ENCODE results near the gene RETN. TPM values are rescaled to one million over a fixed set of nuclear protein-coding genes. Genes with fewer than 3 reads are reported as not detected.

The RETN gene
- total RNA-seq, 2 experiments from 2014 or later, result not detected

DNA sequence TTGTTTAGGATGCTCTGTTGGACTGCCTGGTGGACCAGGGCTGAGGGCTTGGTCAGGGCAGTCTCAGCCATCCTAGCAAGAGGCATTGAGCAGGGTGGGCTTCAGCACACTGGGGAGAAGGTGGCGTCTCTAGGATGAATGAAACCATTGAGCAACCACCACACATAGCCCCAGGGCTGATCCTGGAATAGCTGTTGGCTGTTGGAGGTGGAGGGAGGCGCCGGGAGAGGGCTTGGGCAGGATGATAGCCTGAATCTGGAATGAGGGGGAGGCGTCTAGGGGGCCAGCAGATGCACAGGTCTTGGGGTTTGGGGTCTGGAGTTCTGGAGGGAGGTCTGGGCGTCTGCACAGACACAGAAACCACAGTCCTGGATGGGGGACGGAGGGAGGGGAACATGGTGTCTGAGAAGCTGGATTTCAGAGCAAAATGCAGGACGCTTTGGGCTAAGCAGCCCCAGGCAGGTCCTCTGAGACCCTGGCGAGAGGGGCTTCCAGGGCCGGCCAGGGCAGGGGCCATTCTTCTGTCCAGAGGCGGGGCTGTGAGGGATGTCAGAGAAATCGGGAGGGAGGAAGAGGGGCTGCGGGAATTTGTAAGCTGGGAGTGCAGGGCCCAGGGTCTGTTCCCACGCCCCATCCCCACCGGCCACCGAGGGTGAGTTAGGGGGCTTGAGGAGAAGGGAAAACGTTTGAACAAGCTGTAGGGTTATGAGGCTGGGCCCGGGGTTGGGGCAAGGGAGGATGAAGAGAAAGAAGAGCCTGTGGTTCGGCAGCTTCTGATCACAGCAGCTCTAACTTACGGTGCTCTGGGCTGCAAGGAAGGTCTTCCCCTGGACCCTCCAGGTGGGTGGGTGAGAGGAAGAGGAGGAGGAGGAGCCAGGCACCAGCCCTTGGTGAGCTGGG lies 16.9 kb downstream of the RETN start:
- peak overlapping the region; percentile 21 for H3K27ac Mint-ChIP-seq
- no peak for DNase-seq
- H3K36me3 Mint-ChIP-seq (ENCODE audit: low read depth), result peaks cover 13% of the 10 kb centered on the region
- POLR2A ChIA-PET, result interaction anchor here (0.6 kb wide), 1 partner anchor 56 kb away, joined by 4 read pairs; no protein-coding TSS in a partner anchor
- H3K9me3 Mint-ChIP-seq, result no peaks in the 10 kb centered on the region
- H3K4me3 Mint-ChIP-seq, result no peak overlapping the region
- H3K4me1 Mint-ChIP-seq, result peaks cover 11% of the 10 kb centered on the region
- CTCF ChIA-PET, result interaction anchor here (0.7 to 1.0 kb wide), 2 partner anchors 16 to 905 kb away, joined by 3 read pairs; partner anchors contain the start of gene FCER2
- no peaks in the 10 kb centered on the region for H3K27me3 Mint-ChIP-seq

DNA sequence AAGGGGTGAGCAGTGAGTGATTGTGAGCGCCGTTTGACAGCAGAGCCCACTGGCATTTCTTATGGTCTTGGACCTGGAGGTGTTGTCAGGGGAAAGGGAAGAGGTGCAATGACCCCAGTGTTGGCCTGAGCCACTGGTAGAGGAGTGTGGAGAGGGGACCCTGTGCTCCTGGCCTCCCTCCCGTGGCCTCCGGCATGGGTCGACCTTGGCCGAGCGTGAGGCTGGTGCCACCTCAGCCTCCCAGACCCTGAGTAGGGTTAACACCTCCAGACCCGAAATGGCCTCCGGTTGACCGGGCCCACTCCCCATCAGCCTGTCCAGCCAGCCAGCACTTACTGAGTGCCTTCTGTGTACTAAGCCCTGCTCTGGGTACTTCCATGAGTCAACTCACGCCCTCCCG lies 18.3 kb downstream of the RETN start:
- Mint-ChIP-seq H3K4me1 (peaks cover 6% of the 10 kb centered on the region), H3K27me3 (no peaks in the 10 kb centered on the region), H3K36me3 (ENCODE audit: low read depth) (peaks cover 9% of the 10 kb centered on the region), H3K4me3 (no peak overlapping the region), H3K27ac (no peak overlapping the region), H3K9me3 (no peaks in the 10 kb centered on the region)
- POLR2A ChIA-PET, result no interaction called here
- CTCF ChIA-PET, result no interaction called here
- no peak for DNase-seq

DNA sequence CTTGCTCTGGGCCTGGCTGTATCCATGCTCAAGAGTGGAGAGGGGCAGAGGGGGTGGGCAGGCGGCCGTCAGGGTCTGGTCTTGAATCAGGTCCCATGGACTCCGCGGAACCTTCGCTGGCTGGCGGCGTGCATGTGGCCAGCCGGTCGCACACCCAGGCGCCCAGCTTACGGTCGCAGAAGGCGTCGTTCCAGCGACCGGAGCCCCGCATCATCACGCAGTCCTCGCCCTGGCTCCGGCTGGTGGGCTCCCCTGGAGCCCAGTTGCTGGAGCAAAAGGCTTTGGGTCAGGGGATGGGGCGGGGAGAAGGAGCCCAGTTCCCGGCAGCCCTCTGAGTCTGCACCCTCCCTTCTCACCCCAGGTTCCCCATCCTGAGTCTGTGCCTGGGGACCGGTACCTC lies 20.3 kb downstream of the RETN start:
- no peak for DNase-seq
- POLR2A ChIA-PET, result no interaction called here
- no peaks in the 10 kb centered on the region for H3K27me3 Mint-ChIP-seq
- CTCF ChIA-PET, result interaction anchor here (1.8 kb wide), 1 partner anchor 9 kb away, joined by 7 read pairs; the partner anchor contains the start of gene TRAPPC5
- H3K4me3 Mint-ChIP-seq, result no peak overlapping the region
- no peaks in the 10 kb centered on the region for H3K4me1 Mint-ChIP-seq
- H3K9me3 Mint-ChIP-seq, result no peaks in the 10 kb centered on the region
- no peak overlapping the region for H3K27ac Mint-ChIP-seq
- H3K36me3 Mint-ChIP-seq (ENCODE audit: low read depth), result no peaks in the 10 kb centered on the region

DNA sequence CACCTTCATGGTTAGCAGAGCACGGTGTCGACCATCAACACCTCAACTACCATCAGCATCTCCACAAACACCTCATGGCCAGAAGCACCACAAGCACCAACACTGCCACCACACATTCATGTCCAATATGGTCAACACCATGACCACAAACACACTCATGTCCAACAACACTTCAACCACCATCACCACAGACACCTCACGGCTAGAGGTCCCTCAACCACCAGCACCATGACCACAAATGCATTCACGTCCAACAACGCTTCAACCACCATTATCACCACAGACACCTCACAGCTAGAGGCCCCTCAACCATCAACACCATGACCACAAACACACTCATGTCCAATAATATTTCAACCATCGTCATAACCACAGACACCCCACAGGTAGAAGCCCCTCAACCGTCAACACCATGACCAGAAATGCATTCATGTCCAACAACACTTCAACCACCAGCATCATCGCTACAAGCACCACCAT lies 22.0 kb downstream of the RETN start:
- no peak overlapping the region for H3K27ac Mint-ChIP-seq
- H3K27me3 Mint-ChIP-seq, result no peaks in the 10 kb centered on the region
- no peaks in the 10 kb centered on the region for H3K4me1 Mint-ChIP-seq
- H3K4me3 Mint-ChIP-seq, result no peak overlapping the region
- ChIA-PET POLR2A (no interaction called here), CTCF (interaction anchor here (1.2 kb wide), 1 partner anchor 10 kb away, joined by 3 read pairs; the partner anchor contains the start of gene TRAPPC5)
- no peak for DNase-seq
- no peaks in the 10 kb centered on the region for H3K36me3 Mint-ChIP-seq (ENCODE audit: low read depth)
- no peaks in the 10 kb centered on the region for H3K9me3 Mint-ChIP-seq

DNA sequence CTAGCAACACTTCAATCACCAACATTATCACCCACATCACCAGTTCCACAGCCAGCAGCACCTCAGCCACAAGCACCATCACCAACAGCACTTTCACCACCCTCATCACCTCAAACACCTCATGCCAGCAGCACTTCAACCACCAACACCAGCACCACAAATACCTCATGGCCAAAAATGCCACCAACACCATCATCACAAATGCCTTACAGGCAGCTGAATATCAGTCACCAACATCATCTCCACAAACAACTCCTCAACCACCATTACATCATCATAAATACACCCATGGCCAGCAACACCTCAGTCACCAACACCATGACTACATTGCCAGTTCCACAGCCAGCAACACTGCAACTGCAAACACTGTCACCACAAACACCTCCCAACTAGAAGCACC lies 22.6 kb downstream of the RETN start:
- H3K27ac Mint-ChIP-seq, result no peak overlapping the region
- POLR2A ChIA-PET, result no interaction called here
- no peaks in the 10 kb centered on the region for H3K4me1 Mint-ChIP-seq
- DNase-seq, result no peak
- H3K9me3 Mint-ChIP-seq, result no peaks in the 10 kb centered on the region
- CTCF ChIA-PET, result no interaction called here
- H3K27me3 Mint-ChIP-seq, result peaks cover under 1% of the 10 kb centered on the region
- no peak overlapping the region for H3K4me3 Mint-ChIP-seq
- H3K36me3 Mint-ChIP-seq (ENCODE audit: low read depth), result no peaks in the 10 kb centered on the region

DNA sequence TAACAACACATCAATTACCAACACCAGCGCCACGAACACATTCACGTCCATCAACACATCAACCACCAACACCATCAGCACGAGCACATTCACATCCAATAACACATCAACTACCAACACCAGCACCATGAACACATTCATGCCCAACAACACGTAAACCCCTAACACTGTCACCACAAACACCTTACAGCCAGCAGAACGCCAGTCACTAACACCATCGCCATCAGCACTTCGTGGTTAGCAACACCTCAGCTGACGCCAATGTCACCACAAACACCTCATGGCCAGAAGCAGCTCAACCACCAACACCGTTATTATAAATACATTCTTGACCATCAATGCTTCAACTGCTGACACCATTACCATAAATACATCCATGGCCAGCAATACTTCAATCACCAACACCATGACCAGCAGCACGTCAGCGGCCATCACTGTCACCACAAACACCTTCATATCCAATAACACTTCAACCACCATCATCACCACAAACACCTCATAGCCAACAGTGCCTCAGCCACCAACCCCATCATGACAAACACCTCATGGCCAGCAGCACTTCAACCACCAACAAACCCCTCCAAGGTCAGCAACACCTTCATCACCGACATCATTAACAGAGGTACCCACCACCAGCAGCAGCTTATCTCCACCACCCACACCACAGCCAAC lies 23.7 kb downstream of the RETN start:
- DNase-seq, result no peak
- Mint-ChIP-seq H3K4me3 (no peak overlapping the region), H3K4me1 (no peaks in the 10 kb centered on the region), H3K9me3 (no peaks in the 10 kb centered on the region), H3K36me3 (ENCODE audit: low read depth) (no peaks in the 10 kb centered on the region), H3K27ac (no peak overlapping the region), H3K27me3 (peaks cover 3% of the 10 kb centered on the region)
- ChIA-PET CTCF (no interaction called here), POLR2A (no interaction called here)

DNA sequence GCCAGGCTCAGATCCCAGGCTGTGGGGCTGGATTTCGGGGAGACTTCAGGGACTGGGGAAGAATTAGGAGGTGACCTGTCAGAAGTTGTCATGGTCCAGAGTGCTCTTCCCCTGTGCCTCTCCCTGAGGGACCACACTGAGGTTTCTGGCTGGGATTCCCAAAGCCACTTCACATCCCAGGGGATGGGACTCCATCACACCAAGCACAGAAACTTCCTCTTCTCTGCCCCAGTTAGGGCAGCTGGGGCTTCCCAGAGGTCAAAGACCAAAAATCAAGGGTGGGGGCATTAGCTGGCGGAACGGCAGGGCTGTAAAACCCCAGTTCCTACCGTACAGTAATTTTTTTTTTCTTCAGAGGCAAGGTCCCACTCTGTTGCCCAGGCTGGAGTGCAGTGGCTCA lies 25.6 kb downstream of the RETN start:
- Mint-ChIP-seq H3K4me3 (no peak overlapping the region), H3K9me3 (no peaks in the 10 kb centered on the region), H3K36me3 (ENCODE audit: low read depth) (no peaks in the 10 kb centered on the region), H3K27ac (no peak overlapping the region), H3K4me1 (peaks cover 3% of the 10 kb centered on the region), H3K27me3 (peaks cover 8% of the 10 kb centered on the region)
- POLR2A ChIA-PET, result no interaction called here
- no peak for DNase-seq
- CTCF ChIA-PET, result interaction anchor here (1.2 kb wide), 1 partner anchor 14 kb away, joined by 3 read pairs; the partner anchor contains the start of gene TRAPPC5

DNA sequence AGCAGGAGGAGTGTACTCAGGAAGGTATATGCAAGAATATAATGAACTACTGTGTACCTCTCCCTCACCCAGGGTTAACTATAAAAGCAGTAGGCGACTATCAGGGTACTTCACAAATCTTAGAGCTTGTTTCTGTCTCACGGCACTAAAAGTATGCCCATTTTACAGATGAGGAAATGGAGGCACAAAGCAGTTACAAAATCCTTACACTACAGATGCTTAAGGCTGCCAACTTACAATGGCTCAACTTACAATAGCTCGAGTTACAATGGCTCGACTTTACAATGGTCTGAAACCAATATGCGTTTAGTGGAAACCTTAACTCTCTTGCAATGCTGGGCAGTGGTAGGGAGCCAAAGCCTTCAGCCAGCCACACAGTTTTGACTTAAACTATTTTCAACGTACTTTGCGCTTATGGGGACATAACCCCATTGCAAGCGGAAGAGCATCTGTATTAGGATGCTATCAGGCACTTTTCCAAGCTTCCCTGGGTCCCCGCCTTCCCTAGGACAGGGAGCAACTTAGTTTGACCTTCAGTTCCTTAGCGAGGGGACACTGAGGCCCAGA lies 29.0 kb downstream of the RETN start:
- DNase-seq, result no peak
- Mint-ChIP-seq H3K4me3 (no peak overlapping the region), H3K36me3 (ENCODE audit: low read depth) (no peaks in the 10 kb centered on the region), H3K9me3 (no peaks in the 10 kb centered on the region), H3K4me1 (peaks cover 3% of the 10 kb centered on the region), H3K27ac (no peak overlapping the region), H3K27me3 (peaks cover 8% of the 10 kb centered on the region)
- POLR2A ChIA-PET, result interaction anchor here (0.6 kb wide), 1 partner anchor 102 kb away, joined by 3 read pairs; no protein-coding TSS in a partner anchor
- CTCF ChIA-PET, result interaction anchor here (1.3 to 1.9 kb wide), 2 partner anchors 17 to 74 kb away, joined by 3 to 6 read pairs; partner anchors contain the start of gene TRAPPC5

DNA sequence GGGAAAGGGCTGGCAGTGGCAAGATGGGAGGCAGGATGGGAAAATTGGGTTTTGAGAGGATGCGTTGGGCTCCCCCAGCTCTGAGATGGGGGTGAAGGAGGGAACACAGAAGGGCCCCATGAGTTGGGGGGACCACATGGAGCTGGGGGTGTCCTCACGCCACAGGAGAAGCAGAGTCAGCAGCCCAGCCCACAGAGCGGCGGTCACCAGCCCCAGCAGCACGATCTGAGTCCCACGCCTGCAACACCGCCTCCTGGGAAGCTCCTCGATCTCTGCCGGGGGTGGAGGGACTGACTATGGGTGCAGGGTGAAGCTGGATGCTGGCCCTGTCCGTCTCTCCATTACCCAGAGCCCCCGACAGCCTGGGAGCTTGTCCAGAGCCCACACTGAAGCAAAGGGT lies 29.7 kb downstream of the RETN start:
- ChIA-PET POLR2A (no interaction called here), CTCF (interaction anchor here (0.6 to 1.9 kb wide), 4 partner anchors 18 to 154 kb away, joined by 3 to 6 read pairs (median 3); partner anchors contain the start of gene TRAPPC5)
- Mint-ChIP-seq H3K9me3 (no peaks in the 10 kb centered on the region), H3K4me1 (peaks cover 3% of the 10 kb centered on the region), H3K27ac (no peak overlapping the region), H3K4me3 (no peak overlapping the region), H3K27me3 (peaks cover 12% of the 10 kb centered on the region), H3K36me3 (ENCODE audit: low read depth) (no peaks in the 10 kb centered on the region)
- no peak for DNase-seq

DNA sequence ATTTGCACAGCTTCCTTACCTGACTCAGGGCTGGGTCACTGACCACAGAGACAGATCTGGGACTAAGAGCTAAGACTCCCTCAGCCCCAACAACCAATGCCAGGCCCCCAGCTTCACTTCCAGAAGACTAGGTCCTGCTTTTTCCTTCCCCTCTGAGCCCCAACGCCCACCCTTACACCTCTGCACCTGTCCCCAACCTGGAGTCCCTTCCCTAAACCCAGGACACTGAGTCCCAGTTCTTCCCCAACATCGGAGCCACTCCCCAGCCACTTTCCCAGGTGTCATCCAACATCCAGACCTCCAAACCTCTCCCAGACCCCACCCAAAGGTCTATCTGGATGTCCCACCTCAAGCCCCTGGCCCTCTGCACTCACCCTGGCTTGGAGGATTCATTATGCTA lies 30.2 kb downstream of the RETN start:
- Mint-ChIP-seq H3K9me3 (no peaks in the 10 kb centered on the region), H3K4me3 (no peak overlapping the region), H3K4me1 (peaks cover 3% of the 10 kb centered on the region), H3K36me3 (ENCODE audit: low read depth) (no peaks in the 10 kb centered on the region), H3K27me3 (peaks cover 15% of the 10 kb centered on the region), H3K27ac (no peak overlapping the region)
- CTCF ChIA-PET, result interaction anchor here (1.1 to 1.9 kb wide), 2 partner anchors 18 to 101 kb away, joined by 3 to 6 read pairs; partner anchors contain the start of gene TRAPPC5
- DNase-seq, result no peak
- POLR2A ChIA-PET, result no interaction called here

DNA sequence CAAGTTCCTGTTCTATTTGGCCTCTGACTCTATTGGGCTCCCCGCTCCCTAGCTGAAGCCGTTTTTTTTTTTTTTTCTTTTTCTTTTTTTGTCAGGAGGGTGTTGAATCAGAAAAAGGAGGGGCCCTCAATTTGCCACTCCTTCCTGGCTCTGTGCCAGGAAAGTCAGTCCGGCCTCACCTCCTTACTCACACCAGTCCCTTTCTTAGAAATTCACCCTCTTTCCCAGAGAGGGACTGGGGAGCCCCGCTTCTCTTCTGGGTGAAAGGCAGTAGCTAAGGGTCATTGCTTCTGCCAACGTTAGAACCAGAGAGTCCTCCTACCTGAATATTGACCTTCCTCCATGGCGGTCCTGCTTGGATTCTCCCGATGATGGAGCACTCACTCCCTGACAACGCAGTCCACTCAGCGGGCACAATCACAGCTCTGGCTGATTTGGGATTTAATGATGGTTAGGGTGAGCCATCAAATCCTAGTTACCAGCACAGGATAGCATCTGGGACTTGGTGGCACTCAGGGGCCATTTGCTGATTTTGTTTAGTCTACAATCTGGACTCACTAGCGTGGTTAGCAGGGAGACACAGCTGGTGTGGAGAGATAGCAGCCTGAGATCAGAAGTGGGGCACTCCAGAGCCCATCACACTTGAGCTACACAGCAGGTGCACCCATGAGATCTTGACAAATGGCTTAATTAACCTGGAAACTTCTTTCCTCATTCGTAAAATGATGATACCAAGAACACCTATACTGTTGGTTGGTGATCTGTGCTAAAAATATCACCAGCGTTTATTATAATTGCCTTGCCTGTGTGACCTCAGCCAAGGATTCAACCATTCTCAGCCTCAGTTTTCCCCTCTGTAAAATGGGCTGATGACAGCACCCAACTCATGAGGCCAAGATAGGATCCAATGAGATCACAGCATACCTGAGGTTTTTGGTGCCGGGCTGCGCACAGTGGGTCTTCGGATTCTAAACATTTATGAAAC lies 30.9 kb downstream of the RETN start:
- DNase-seq, result no peak
- peaks cover 7% of the 10 kb centered on the region for H3K4me1 Mint-ChIP-seq
- ChIA-PET POLR2A (no interaction called here), CTCF (interaction anchor here (0.6 to 1.1 kb wide), 3 partner anchors 12 to 100 kb away, joined by 3 to 6 read pairs (median 3); partner anchors contain the start of gene TRAPPC5)
- no peaks in the 10 kb centered on the region for H3K9me3 Mint-ChIP-seq
- H3K27me3 Mint-ChIP-seq, result peaks cover 15% of the 10 kb centered on the region
- H3K36me3 Mint-ChIP-seq (ENCODE audit: low read depth), result no peaks in the 10 kb centered on the region
- no peak overlapping the region for H3K27ac Mint-ChIP-seq
- no peak overlapping the region for H3K4me3 Mint-ChIP-seq
